ENCODE results near the gene NUDT17. TPM values are rescaled to one million over a fixed set of nuclear protein-coding genes. Genes with fewer than 3 reads are reported as not detected.

The NUDT17 gene
- total and polyA plus RNA-seq, 9 of the 15 experiments (the other 6 are each of a cell fraction or from before 2014, with no cell fraction given), result 2.1 to 10.0 (median 6.1) TPM

DNA sequence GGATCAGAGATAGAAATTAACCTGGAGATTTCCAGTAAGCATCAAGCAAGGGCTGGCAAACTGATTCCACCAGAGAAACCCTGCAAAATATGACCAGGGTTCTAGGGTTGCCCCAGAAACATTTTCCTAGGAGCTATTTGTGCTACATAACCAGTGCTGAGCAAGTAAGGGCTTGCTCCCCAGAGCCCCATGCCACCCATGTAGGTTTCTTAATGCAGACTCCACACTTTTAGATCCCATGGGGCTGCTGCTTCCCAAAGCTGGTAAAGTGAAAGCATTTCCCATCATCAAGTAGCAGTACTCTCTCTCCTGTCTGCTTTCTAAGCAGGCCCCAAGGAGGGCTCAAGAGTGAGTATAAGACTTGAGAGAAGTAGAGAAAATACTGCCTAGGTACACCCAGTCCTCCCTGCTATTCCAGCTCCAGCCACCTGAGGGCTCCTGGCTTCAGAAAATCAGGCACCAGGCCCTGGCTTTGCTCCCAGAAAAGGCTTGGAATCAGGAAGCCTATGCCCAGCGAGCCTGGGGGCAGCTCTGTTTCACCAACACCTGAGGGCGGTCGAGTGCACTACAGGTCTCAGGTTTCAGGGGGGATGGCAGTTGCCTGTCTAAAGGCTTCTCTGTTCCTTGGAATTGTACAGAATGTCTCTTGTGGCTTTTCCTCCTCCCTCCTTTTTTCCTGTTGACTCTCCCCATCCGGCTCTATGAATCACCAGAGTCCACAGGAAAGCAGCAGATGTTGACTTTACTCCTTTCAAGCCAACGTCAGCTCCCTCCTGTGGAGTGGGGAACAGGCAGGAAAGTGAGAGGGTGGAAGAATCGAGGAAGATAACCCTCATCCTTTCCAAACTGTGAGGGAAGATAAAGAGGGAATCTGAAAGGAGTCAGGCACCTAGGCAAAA is 46.4 kb downstream of the NUDT17 start (continued):
- TF ChIP-seq, protein P1, sequence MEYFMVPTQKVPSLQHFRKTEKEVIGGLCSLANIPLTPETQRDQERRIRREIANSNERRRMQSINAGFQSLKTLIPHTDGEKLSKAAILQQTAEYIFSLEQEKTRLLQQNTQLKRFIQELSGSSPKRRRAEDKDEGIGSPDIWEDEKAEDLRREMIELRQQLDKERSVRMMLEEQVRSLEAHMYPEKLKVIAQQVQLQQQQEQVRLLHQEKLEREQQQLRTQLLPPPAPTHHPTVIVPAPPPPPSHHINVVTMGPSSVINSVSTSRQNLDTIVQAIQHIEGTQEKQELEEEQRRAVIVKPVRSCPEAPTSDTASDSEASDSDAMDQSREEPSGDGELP (CRISPR knock-in tag; IDR thresholded peaks at IDR 0.05; ENCODE audit: borderline replicate concordance), result peak; percentile 30; the same call in 1 of the 2 replicates
- no peak for TF ChIP-seq ZNF253 (CRISPR knock-in tag; conservative IDR thresholded peaks at IDR 0.05)
- no peak for TF ChIP-seq CHD4 (IDR thresholded peaks at IDR 0.05; ENCODE audit: insufficient read depth, insufficient replicate concordance, low read depth, low read length, poor library complexity, severe bottlenecking)
- no peak for TF ChIP-seq HNRNPH1 (optimal IDR thresholded peaks at IDR 0.05; ENCODE audit: low read depth, low read length)
- TF ChIP-seq, protein P2, sequence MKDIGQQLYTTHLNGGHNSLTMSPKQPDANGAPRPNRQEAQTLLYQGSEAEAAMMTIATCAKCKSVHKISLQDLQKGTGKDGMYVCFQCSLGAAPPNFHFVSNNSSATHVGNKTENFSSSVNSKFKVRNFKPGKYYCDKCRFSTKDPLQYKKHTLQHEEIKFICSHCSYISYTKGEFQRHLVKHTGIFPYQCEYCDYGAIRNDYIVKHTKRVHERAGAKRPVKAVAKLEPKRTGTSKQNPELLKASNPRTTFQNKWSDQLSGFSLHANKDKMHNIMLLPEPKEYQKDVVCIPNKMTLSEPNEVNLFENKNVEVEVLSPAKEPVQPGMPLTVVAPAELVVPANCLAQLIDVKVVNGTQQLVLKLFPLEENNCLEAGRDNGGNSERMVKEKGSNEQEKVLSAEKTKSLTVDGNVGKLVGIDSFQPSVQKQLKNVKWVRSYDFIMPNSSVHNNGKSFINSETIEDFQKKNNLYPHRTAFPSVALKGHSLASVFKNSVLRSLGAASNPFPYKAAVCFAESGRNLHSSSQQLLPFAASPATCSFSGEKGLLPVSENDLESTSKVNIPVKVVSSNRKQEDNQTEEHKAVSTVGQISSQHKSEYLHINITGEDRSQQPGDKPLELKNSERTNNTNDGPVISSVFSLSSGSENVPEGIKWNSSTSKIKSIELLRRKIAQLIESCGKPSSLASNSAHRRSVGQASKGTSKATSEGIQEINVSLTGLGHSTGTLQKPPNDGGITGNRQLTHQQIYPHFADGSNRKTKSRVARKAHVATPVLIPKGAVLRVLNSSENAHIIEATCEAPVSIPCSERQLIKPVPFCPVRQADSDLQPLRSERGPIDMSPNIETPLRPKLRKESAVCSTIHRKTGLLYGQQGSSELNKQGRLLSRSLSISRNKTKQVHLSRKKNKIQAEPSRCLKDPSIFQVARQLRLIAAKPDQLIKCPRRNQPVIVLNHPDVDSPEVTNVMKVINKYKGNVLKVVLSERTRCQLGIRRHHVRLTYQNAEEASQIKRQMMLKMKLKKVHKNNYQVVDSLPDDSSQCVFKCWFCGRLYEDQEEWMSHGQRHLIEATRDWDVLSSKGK (CRISPR knock-in tag; IDR thresholded peaks at IDR 0.05), result no peak
- no peak for TF ChIP-seq ZNF41 (CRISPR knock-in tag; conservative IDR thresholded peaks at IDR 0.05)
- TF ChIP-seq BRCA1 (IDR thresholded peaks at IDR 0.05), result no peak
- TF ChIP-seq BRCA1 (CRISPR knock-in tag; IDR thresholded peaks at IDR 0.05), result no peak
- TF ChIP-seq EHMT2 (IDR thresholded peaks at IDR 0.05), result no peak
- TF ChIP-seq ZNF121 (CRISPR knock-in tag; conservative IDR thresholded peaks at IDR 0.05), result no peak
- no peak for TF ChIP-seq RBM22 (IDR thresholded peaks at IDR 0.05; ENCODE audit: low read depth, low read length, poor library complexity, severe bottlenecking)
- no peak for TF ChIP-seq COPS2 (conservative IDR thresholded peaks at IDR 0.05)
- TF ChIP-seq, protein P3, sequence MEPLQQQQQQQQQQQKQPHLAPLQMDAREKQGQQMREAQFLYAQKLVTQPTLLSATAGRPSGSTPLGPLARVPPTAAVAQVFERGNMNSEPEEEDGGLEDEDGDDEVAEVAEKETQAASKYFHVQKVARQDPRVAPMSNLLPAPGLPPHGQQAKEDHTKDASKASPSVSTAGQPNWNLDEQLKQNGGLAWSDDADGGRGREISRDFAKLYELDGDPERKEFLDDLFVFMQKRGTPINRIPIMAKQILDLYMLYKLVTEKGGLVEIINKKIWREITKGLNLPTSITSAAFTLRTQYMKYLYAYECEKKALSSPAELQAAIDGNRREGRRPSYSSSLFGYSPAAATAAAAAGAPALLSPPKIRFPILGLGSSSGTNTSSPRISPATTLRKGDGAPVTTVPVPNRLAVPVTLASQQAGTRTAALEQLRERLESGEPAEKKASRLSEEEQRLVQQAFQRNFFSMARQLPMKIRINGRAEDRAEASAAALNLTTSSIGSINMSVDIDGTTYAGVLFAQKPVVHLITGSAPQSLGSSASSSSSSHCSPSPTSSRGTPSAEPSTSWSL (CRISPR knock-in tag; IDR thresholded peaks at IDR 0.05; ENCODE audit: borderline replicate concordance), result no peak
- TF ChIP-seq CEBPB (tag; IDR thresholded peaks at IDR 0.05), result no peak
- TF ChIP-seq GTF2E2 (tag; IDR thresholded peaks at IDR 0.05), result no peak
- no peak for TF ChIP-seq HLTF (IDR thresholded peaks at IDR 0.05)
- TF ChIP-seq ZNF140 (CRISPR knock-in tag; IDR thresholded peaks at IDR 0.05), result no peak
- no peak for TF ChIP-seq ZNF274 (IDR thresholded peaks at IDR 0.05; ENCODE audit: borderline replicate concordance, low read depth, low read length)
- TF ChIP-seq ZNF583 (CRISPR knock-in tag; IDR thresholded peaks at IDR 0.05), result no peak
